ENCODE data around the gene OPCML. TPM values are rescaled to one million over a fixed set of nuclear protein-coding genes. Genes with fewer than 3 reads are reported as not detected.

OPCML gene
- total and polyA plus RNA-seq, 4 donors = under 0.01 to 0.01 TPM; not detected in 2

DNA sequence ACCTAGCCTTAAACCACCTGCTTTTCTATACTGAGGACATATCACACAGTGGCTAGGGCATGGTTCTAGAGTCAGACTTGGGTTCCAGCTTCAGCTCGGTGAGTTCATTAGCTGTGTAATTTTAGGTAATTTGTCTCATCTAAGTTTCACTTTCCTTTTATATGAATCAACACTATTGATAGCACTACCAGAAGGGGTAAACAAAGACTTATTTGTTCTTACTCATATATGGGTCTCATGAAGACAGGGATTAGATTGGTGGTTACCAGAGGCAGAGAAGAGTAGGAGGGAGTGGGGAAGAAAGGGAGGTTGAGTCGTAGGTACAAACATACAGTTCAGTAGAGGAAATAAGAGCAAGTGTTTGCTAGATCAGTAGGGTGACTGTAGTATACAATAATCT is 924.7 kb downstream of the OPCML start:
- Histone ChIP-seq H3K9ac (ENCODE audit: low read depth in 1 of 2, low read length in 2 of 2) (no peak overlapping the region), H3K9me3 (ENCODE audit: control insufficient read depth in 4 of 4, low read length in 3 of 4) (no peaks in the 10 kb centered on the region), H3K27me3 (ENCODE audit: control insufficient read depth in 4 of 4, insufficient read depth in 4 of 4, low read length in 3 of 4) (no peaks in the 10 kb centered on the region), H3K4me3 (ENCODE audit: low read depth in 1 of 3, low read length in 3 of 3) (no peak overlapping the region), H3K27ac (ENCODE audit: low read depth in 1 of 2, low read length in 2 of 2) (no peak overlapping the region), H3K4me1 (ENCODE audit: control insufficient read depth in 4 of 4, insufficient read depth in 4 of 4, low read length in 3 of 4) (no peaks in the 10 kb centered on the region), H3K36me3 (ENCODE audit: control insufficient read depth in 4 of 4, insufficient read depth in 3 of 4, low read depth in 1 of 4, low read length in 3 of 4) (no peaks in the 10 kb centered on the region)
- TF ChIP-seq FOXA1 (IDR thresholded peaks at IDR 0.05) (no peak), FOXA2 (IDR thresholded peaks at IDR 0.05) (no peak), HNF4G (IDR thresholded peaks at IDR 0.05) (no peak), RAD21 (IDR thresholded peaks at IDR 0.05) (no peak), TAF1 (conservative IDR thresholded peaks at IDR 0.05) (no peak), NR2F2 (IDR thresholded peaks at IDR 0.05) (no peak), GABPA (IDR thresholded peaks at IDR 0.05 in 1 of 2, conservative IDR thresholded peaks at IDR 0.05 in 1 of 2) (no peak)
- DNase-seq (ENCODE audit: low spot score) = no peak
- 51% methylated on average over 2 of the region's 2 CpGs for WGBS

GRCh38 chr11:132605825-132606570 is 926.3 kb downstream of the OPCML start:
- no peak for TF ChIP-seq HNF4G (IDR thresholded peaks at IDR 0.05)
- peak; percentile 34 for TF ChIP-seq NR2F2 (IDR thresholded peaks at IDR 0.05)

GRCh38 chr11:132604431-132604830 is 927.9 kb downstream of the OPCML start:
- WGBS = 76% methylated on average over 2 of the region's 2 CpGs
- no peak overlapping the region for H3K4me3 ChIP-seq (ENCODE audit: low read depth in 1 of 3, low read length in 3 of 3)

More at GRCh38 chr11:132605825-132606570, 926.3 kb downstream of the OPCML start:
- Histone ChIP-seq H3K36me3 (ENCODE audit: control insufficient read depth in 4 of 4, insufficient read depth in 3 of 4, low read depth in 1 of 4, low read length in 3 of 4) (no peaks in the 10 kb centered on the region), H3K4me1 (ENCODE audit: control insufficient read depth in 4 of 4, insufficient read depth in 4 of 4, low read length in 3 of 4) (no peaks in the 10 kb centered on the region), H3K9me3 (ENCODE audit: control insufficient read depth in 4 of 4, low read length in 3 of 4) (no peaks in the 10 kb centered on the region), H3K9ac (ENCODE audit: low read depth in 1 of 2, low read length in 2 of 2) (no peak overlapping the region), H3K27me3 (ENCODE audit: control insufficient read depth in 4 of 4, insufficient read depth in 4 of 4, low read length in 3 of 4) (no peaks in the 10 kb centered on the region), H3K27ac (ENCODE audit: low read depth in 1 of 2, low read length in 2 of 2) (no peak overlapping the region), H3K4me3 (ENCODE audit: low read depth in 1 of 3, low read length in 3 of 3) (no peak overlapping the region)
- 49% methylated on average over 9 of the region's 9 CpGs for WGBS
- DNase-seq (ENCODE audit: low spot score) = no peak

GRCh38 chr11:132601875-132602274 is 930.4 kb downstream of the OPCML start:
- 77% methylated on average over 2 of the region's 2 CpGs for WGBS
- H3K27me3 ChIP-seq (ENCODE audit: control insufficient read depth in 4 of 4, insufficient read depth in 4 of 4, low read length in 3 of 4) = no peaks in the 10 kb centered on the region
- H3K9ac ChIP-seq (ENCODE audit: low read depth in 1 of 2, low read length in 2 of 2) = no peak overlapping the region
- H3K4me1 ChIP-seq (ENCODE audit: control insufficient read depth in 4 of 4, insufficient read depth in 4 of 4, low read length in 3 of 4) = no peaks in the 10 kb centered on the region
- H3K9me3 ChIP-seq (ENCODE audit: control insufficient read depth in 4 of 4, low read length in 3 of 4) = no peaks in the 10 kb centered on the region
- H3K4me3 ChIP-seq (ENCODE audit: low read depth in 1 of 3, low read length in 3 of 3) = no peak overlapping the region
- DNase-seq (ENCODE audit: low spot score) = no peak
- no peak overlapping the region for H3K27ac ChIP-seq (ENCODE audit: low read depth in 1 of 2, low read length in 2 of 2)
- H3K36me3 ChIP-seq (ENCODE audit: control insufficient read depth in 4 of 4, insufficient read depth in 3 of 4, low read depth in 1 of 4, low read length in 3 of 4) = no peaks in the 10 kb centered on the region
- no peak for TF ChIP-seq EGR1 (IDR thresholded peaks at IDR 0.05; ENCODE audit: low read depth in 2 of 2)
- TF ChIP-seq MAX (IDR thresholded peaks at IDR 0.05) = no peak
- TF ChIP-seq, protein P1, sequence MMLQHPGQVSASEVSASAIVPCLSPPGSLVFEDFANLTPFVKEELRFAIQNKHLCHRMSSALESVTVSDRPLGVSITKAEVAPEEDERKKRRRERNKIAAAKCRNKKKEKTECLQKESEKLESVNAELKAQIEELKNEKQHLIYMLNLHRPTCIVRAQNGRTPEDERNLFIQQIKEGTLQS (IDR thresholded peaks at IDR 0.05) = no peak
- no peak for TF ChIP-seq CTCF (IDR thresholded peaks at IDR 0.05; ENCODE audit: low read depth, low read length, missing input control)
- no peak for TF ChIP-seq SP1 (IDR thresholded peaks at IDR 0.05)
- no peak for TF ChIP-seq FOXA1 (IDR thresholded peaks at IDR 0.05)
- TF ChIP-seq FOXA2 (IDR thresholded peaks at IDR 0.05) = no peak
- no peak for TF ChIP-seq HNF4A (conservative IDR thresholded peaks at IDR 0.05)
- no peak for TF ChIP-seq YY1 (IDR thresholded peaks at IDR 0.05)
- TF ChIP-seq, protein P2, sequence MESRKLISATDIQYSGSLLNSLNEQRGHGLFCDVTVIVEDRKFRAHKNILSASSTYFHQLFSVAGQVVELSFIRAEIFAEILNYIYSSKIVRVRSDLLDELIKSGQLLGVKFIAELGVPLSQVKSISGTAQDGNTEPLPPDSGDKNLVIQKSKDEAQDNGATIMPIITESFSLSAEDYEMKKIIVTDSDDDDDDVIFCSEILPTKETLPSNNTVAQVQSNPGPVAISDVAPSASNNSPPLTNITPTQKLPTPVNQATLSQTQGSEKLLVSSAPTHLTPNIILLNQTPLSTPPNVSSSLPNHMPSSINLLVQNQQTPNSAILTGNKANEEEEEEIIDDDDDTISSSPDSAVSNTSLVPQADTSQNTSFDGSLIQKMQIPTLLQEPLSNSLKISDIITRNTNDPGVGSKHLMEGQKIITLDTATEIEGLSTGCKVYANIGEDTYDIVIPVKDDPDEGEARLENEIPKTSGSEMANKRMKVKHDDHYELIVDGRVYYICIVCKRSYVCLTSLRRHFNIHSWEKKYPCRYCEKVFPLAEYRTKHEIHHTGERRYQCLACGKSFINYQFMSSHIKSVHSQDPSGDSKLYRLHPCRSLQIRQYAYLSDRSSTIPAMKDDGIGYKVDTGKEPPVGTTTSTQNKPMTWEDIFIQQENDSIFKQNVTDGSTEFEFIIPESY (IDR thresholded peaks at IDR 0.05) = no peak
- no peak for TF ChIP-seq GABPA (IDR thresholded peaks at IDR 0.05 in 1 of 2, conservative IDR thresholded peaks at IDR 0.05 in 1 of 2)
- no peak for TF ChIP-seq JUND (IDR thresholded peaks at IDR 0.05)

More at GRCh38 chr11:132604431-132604830, 927.9 kb downstream of the OPCML start:
- Histone ChIP-seq H3K9ac (ENCODE audit: low read depth in 1 of 2, low read length in 2 of 2) (no peak overlapping the region), H3K27ac (ENCODE audit: low read depth in 1 of 2, low read length in 2 of 2) (no peak overlapping the region), H3K36me3 (ENCODE audit: control insufficient read depth in 4 of 4, insufficient read depth in 3 of 4, low read depth in 1 of 4, low read length in 3 of 4) (no peaks in the 10 kb centered on the region), H3K27me3 (ENCODE audit: control insufficient read depth in 4 of 4, insufficient read depth in 4 of 4, low read length in 3 of 4) (no peaks in the 10 kb centered on the region), H3K9me3 (ENCODE audit: control insufficient read depth in 4 of 4, low read length in 3 of 4) (no peaks in the 10 kb centered on the region), H3K4me1 (ENCODE audit: control insufficient read depth in 4 of 4, insufficient read depth in 4 of 4, low read length in 3 of 4) (no peaks in the 10 kb centered on the region)
- no peak for DNase-seq (ENCODE audit: low spot score)
- TF ChIP-seq EGR1 (IDR thresholded peaks at IDR 0.05; ENCODE audit: low read depth in 2 of 2) (no peak), HNF4G (IDR thresholded peaks at IDR 0.05) (no peak), RAD21 (IDR thresholded peaks at IDR 0.05) (no peak), MAX (IDR thresholded peaks at IDR 0.05) (no peak), RXRA (IDR thresholded peaks at IDR 0.05) (no peak), GABPA (IDR thresholded peaks at IDR 0.05 in 1 of 2, conservative IDR thresholded peaks at IDR 0.05 in 1 of 2) (no peak), FOXA1 (IDR thresholded peaks at IDR 0.05) (no peak), HNF4A (conservative IDR thresholded peaks at IDR 0.05) (no peak)
